Keratinocyte (primary cell): ENCODE results near the gene FAM83D. TPM values are rescaled to one million over a fixed set of nuclear protein-coding genes. Genes with fewer than 3 reads are reported as not detected.

ENCODE experiments used
- DNase-seq: peaks from one replicate; pipeline ENCODE4 v3.0.0-alpha.2; 2011; ENCODE audit warnings: low read depth, missing footprints, low spot score
- FAIRE-seq: peaks from 2 replicates; lab custom pipeline; 2011; peaks lifted over from hg19 to GRCh38; lab: Jason Lieb, UNC
- H2AFZ ChIP-seq: 2 replicates; pipeline ENCODE4 v1.6.0; 2012; ENCODE audit warnings: low read length, control low read depth, inconsistent platforms; ENCODE audit not compliant: control insufficient read depth
- H3K27ac ChIP-seq: 2 replicates; pipeline ENCODE4 v1.5.1; 2011; ENCODE audit warnings: low read length; ENCODE audit not compliant: control insufficient read depth, insufficient read depth
- H3K27me3 ChIP-seq: 3 replicates; pipeline ENCODE4 v1.6.0; 2011; ENCODE audit warnings: low read length; ENCODE audit not compliant: control insufficient read depth, insufficient read depth; ENCODE audit errors: extremely low read depth
- H3K36me3 ChIP-seq, 2 experiments: 2 replicates in 1 of 2; 3 replicates in 1 of 2; pipeline ENCODE4 v1.5.1; 2011; ENCODE audit warnings: low read length in 2 of 2, mild to moderate bottlenecking in 1 of 2; ENCODE audit not compliant: control insufficient read depth in 2 of 2, insufficient read depth in 2 of 2; ENCODE audit errors: extremely low read depth in 1 of 2
- H3K4me1 ChIP-seq: 3 replicates; pipeline ENCODE4 v1.5.1; 2011; ENCODE audit warnings: low read length; ENCODE audit not compliant: control insufficient read depth, insufficient read depth; ENCODE audit errors: extremely low read depth
- H3K4me2 ChIP-seq: 3 replicates; pipeline ENCODE4 v1.6.0; 2011; ENCODE audit warnings: low read depth, low read length; ENCODE audit not compliant: control insufficient read depth, insufficient read depth; ENCODE audit errors: extremely low read depth
- H3K4me3 ChIP-seq, 3 experiments: fragments of 200-600 bp in 1 of 3; sonication (generic) in 1 of 3; 2 replicates in 2 of 3; 3 replicates in 1 of 3; pipeline ENCODE4 v1.5.1; 2011 to 2016; ENCODE audit warnings: low read length in 3 of 3, mild to moderate bottlenecking in 3 of 3, control low read depth in 2 of 3, inconsistent platforms in 1 of 3, low read depth in 1 of 3, mixed read lengths in 1 of 3, mixed run types in 1 of 3, moderate library complexity in 1 of 3; ENCODE audit not compliant: control insufficient read depth in 2 of 3, insufficient read depth in 2 of 3; ENCODE audit errors: extremely low read depth in 1 of 3
- H3K79me2 ChIP-seq: 2 replicates; pipeline ENCODE4 v1.6.0; 2012; ENCODE audit warnings: low read length; ENCODE audit not compliant: control insufficient read depth, insufficient read depth
- H3K9ac ChIP-seq: 3 replicates; pipeline ENCODE4 v1.6.0; 2011; ENCODE audit warnings: low read length; ENCODE audit not compliant: control insufficient read depth, insufficient read depth; ENCODE audit errors: extremely low read depth
- H3K9me1 ChIP-seq: 3 replicates; pipeline ENCODE4 v1.6.0; 2011; ENCODE audit warnings: low read length; ENCODE audit not compliant: control insufficient read depth, insufficient read depth; ENCODE audit errors: extremely low read depth
- H3K9me3 ChIP-seq: 2 replicates; pipeline ENCODE4 v1.5.1; 2012; ENCODE audit warnings: low read depth, low read length; ENCODE audit not compliant: control insufficient read depth
- H4K20me1 ChIP-seq: 3 replicates; pipeline ENCODE4 v1.6.0; 2011; ENCODE audit warnings: low read length; ENCODE audit not compliant: control insufficient read depth, insufficient read depth; ENCODE audit errors: extremely low read depth
- EZH2 ChIP-seq: IDR thresholded peaks from one replicate; pipeline ENCODE4 v1.6.1; 2012; ENCODE audit warnings: inconsistent platforms, mild to moderate bottlenecking, low read length, moderate library complexity
- dilution Hi-C: fragments of 300-500 bp; cut with MboI; formaldehyde crosslinking; loops from one replicate; pipeline ENCODE4 v1.7.0; 2020; ENCODE audit warnings: low sequenced_read_pairs; ENCODE audit not compliant: extremely low pct_ligation_motif_present
- polyA plus RNA-seq, 5 experiments: library from polyadenylated mRNA; depleted of rRNA in 3 of 5; stranded (reverse) in 3 of 5; stranded (forward) in 1 of 5; unstranded in 1 of 5; fragments of >200 nt; gene quantifications; 1 replicate in 1 of 5; 2 replicates in 3 of 5; 3 replicates in 1 of 5; pipeline versions ENCODE4 v1.2.1 to v1.2.3, GENCODE V29; 2011 to 2012; ENCODE audit warnings: missing spikeins in 2 of 5, low read depth in 1 of 5, low replicate concordance in 1 of 5
- TF ChIP-seq, protein P1 (sequence below), 3 experiments: IDR thresholded peaks in 1 of 3; conservative IDR thresholded peaks in 1 of 3; optimal IDR thresholded peaks in 1 of 3; 2 replicates in 2 of 3; 3 replicates in 1 of 3; pipeline versions ENCODE3 to v1.5.1; 2011; ENCODE audit warnings: low read length in 3 of 3, mild to moderate bottlenecking in 3 of 3, moderate library complexity in 2 of 3, control low read depth in 1 of 3, inconsistent platforms in 1 of 3; ENCODE audit not compliant: insufficient read depth in 2 of 3; ENCODE audit errors: extremely low read depth in 1 of 3

FAM83D gene
- polyA plus RNA-seq, 1 donor (not counting 4 experiments of a cell fraction or from before 2014, with no cell fraction given): 32.1 TPM

DNA sequence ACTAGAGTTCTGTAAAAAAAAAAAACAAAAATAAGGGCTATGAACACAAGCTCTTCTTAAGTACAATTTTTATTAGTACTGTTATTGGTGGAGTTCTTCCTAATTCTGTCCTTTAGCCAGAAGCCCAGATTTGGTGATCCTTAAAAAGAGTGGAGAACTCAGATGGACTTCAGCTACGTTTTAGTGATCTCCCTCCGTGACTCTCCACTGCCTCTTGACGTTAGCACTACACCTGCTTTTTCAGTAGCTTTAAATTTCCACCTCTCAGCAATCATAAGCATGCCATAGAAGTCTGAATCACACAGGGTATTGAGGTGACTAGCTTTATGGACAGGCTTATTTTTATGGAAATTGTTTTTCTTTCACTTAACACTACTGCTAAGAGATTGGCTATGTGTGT is 53.6 kb downstream of the FAM83D start:
- Histone ChIP-seq H3K9me1 (no peaks in the 10 kb centered on the region), H3K79me2 (peaks cover 22% of the 10 kb centered on the region)

DNA sequence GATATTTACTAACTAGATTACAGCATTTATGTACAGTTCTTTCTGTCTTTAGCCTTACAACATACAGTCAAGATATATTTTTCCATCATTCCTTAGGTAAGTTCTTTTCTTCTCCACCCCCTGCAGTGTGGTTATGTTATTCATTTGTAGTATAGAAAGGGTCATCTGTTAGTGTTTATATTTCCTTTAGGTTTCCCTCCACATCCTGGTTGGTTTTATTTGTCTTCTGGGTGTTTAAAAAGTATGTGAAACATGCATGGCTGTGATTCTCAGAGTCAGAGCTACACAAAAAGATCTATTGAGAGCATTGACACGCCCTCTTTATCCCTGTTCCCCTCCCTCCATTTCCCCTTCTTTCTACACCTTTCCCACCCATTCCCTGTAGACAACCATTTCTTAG is 56.1 kb downstream of the FAM83D start:
- dilution Hi-C loops: no loop called here
- no peak for DNase-seq

More for the DNA sequence above, 53.6 kb downstream of the FAM83D start:
- FAIRE-seq (no peak), DNase-seq (no peak)
- Histone ChIP-seq H3K9ac (no peak overlapping the region), H3K4me1 (peaks cover 4% of the 10 kb centered on the region), H3K4me2 (no peak overlapping the region), H2AFZ (no peak overlapping the region), H3K9me3 (no peaks in the 10 kb centered on the region), H4K20me1 (no peaks in the 10 kb centered on the region), H3K4me3 (no peak overlapping the region), H3K36me3 (no peaks in the 10 kb centered on the region), H3K27ac (no peak overlapping the region), H3K27me3 (no peaks in the 10 kb centered on the region)
- dilution Hi-C loops: no loop called here
- TF ChIP-seq EZH2: no peak
- TF ChIP-seq, protein P1, sequence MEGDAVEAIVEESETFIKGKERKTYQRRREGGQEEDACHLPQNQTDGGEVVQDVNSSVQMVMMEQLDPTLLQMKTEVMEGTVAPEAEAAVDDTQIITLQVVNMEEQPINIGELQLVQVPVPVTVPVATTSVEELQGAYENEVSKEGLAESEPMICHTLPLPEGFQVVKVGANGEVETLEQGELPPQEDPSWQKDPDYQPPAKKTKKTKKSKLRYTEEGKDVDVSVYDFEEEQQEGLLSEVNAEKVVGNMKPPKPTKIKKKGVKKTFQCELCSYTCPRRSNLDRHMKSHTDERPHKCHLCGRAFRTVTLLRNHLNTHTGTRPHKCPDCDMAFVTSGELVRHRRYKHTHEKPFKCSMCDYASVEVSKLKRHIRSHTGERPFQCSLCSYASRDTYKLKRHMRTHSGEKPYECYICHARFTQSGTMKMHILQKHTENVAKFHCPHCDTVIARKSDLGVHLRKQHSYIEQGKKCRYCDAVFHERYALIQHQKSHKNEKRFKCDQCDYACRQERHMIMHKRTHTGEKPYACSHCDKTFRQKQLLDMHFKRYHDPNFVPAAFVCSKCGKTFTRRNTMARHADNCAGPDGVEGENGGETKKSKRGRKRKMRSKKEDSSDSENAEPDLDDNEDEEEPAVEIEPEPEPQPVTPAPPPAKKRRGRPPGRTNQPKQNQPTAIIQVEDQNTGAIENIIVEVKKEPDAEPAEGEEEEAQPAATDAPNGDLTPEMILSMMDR (optimal IDR thresholded peaks at IDR 0.05 in 1 of 3, IDR thresholded peaks at IDR 0.05 in 1 of 3, conservative IDR thresholded peaks at IDR 0.05 in 1 of 3; ENCODE audit: extremely low read depth in 1 of 3, insufficient read depth in 2 of 3, low read length in 3 of 3): no peak

More for the DNA sequence above, 56.1 kb downstream of the FAM83D start:
- H3K4me3 ChIP-seq: no peak overlapping the region
- no peak overlapping the region for H2AFZ ChIP-seq
- H3K9me1 ChIP-seq: no peaks in the 10 kb centered on the region
- no peak for TF ChIP-seq EZH2
- TF ChIP-seq, protein P1 (optimal IDR thresholded peaks at IDR 0.05 in 1 of 3, IDR thresholded peaks at IDR 0.05 in 1 of 3, conservative IDR thresholded peaks at IDR 0.05 in 1 of 3; ENCODE audit: extremely low read depth in 1 of 3, insufficient read depth in 2 of 3, low read length in 3 of 3): no peak
- H3K9ac ChIP-seq: no peak overlapping the region
- FAIRE-seq: no peak
- no peaks in the 10 kb centered on the region for H3K36me3 ChIP-seq
- no peak overlapping the region for H3K4me2 ChIP-seq
- no peaks in the 10 kb centered on the region for H3K27me3 ChIP-seq
- peaks cover 13% of the 10 kb centered on the region for H3K4me1 ChIP-seq
- peaks cover 16% of the 10 kb centered on the region for H3K79me2 ChIP-seq
- H3K9me3 ChIP-seq: no peaks in the 10 kb centered on the region
- H4K20me1 ChIP-seq: no peaks in the 10 kb centered on the region
- H3K27ac ChIP-seq: no peak overlapping the region
